ENCODE results near the gene ATXN1. TPM values are rescaled to one million over a fixed set of nuclear protein-coding genes. Genes with fewer than 3 reads are reported as not detected.

ATXN1 gene
- polyA plus RNA-seq, 2 of the 4 experiments (the other 2 are of a cell fraction), result 2.9 to 8.3 TPM

DNA sequence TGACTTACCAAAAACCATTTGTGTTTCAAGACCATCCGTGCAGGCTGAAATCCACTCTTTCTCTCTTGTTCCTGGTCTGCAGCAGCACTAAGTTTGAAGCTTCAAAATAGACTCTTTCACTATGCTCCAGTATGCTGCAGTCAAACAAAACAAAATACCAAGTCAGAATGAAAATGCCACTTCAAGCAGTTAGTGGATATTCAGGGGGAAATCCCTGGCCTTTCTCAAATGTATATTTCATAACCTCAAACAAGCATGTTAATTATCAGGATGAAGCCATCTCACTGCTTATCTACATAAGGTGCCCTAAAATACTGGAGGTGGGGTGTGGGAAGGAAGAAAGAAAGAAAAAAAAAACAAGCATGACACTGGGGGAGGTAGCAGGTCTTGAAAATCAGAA, 103.5 kb downstream of the ATXN1 start:
- no peak overlapping the region for H3K27ac ChIP-seq
- FAIRE-seq (no peak), ATAC-seq (no peak), DNase-seq (ENCODE audit: low read depth in 1 of 2, low spot score in 1 of 2) (no peak)
- ChIA-PET POLR2A (no interaction called here), CTCF (interaction anchor here (0.7 to 1.4 kb wide), 4 partner anchors 21 to 931 kb away, joined by 3 to 5 read pairs (median 3); no protein-coding TSS in a partner anchor)
- H3K4me2 ChIP-seq, result no peak overlapping the region
- no peak overlapping the region for H3K4me3 ChIP-seq
- H3K4me1 ChIP-seq, result no peaks in the 10 kb centered on the region
- WGBS (ENCODE audit: missing lambda C conversion rate), result 82% methylated on average over 1 of the region's 1 CpG
- TF ChIP-seq RCOR1 (IDR thresholded peaks at IDR 0.05; ENCODE audit: low read depth, low read length) (no peak), MAFK (IDR thresholded peaks at IDR 0.05; ENCODE audit: partially characterized antibody) (no peak), EHF (CRISPR knock-in tag; IDR thresholded peaks at IDR 0.05) (no peak), MAX (IDR thresholded peaks at IDR 0.05) (no peak), ESRRA (IDR thresholded peaks at IDR 0.05; ENCODE audit: borderline replicate concordance, low read length) (no peak), SREBF2 (IDR thresholded peaks at IDR 0.05) (no peak), HOXA7 (CRISPR knock-in tag; IDR thresholded peaks at IDR 0.05) (no peak), POLR2AphosphoS2 (conservative IDR thresholded peaks at IDR 0.05; ENCODE audit: low read length) (no peak), HOXB13 (CRISPR knock-in tag; IDR thresholded peaks at IDR 0.05; ENCODE audit: low read depth) (no peak), ZC3H11A (IDR thresholded peaks at IDR 0.05) (no peak), JUN (IDR thresholded peaks at IDR 0.05) (no peak)
- peaks cover 4% of the 10 kb centered on the region; the same call in 1 of the 3 replicates for H3K9me3 ChIP-seq

- H3K27ac ChIP-seq, result no peak overlapping the region
- DNase-seq (ENCODE audit: low read depth in 1 of 2, low spot score in 1 of 2) (no peak), FAIRE-seq (no peak), ATAC-seq (no peak)
- no peak overlapping the region for H3K4me2 ChIP-seq
- peaks cover 5% of the 10 kb centered on the region; the same call in 1 of the 3 replicates for H3K4me1 ChIP-seq
- H3K9me3 ChIP-seq, result peaks cover under 1% of the 10 kb centered on the region; the same call in 1 of the 3 replicates
- ChIA-PET CTCF (interaction anchor here (1.4 kb wide), 1 partner anchor 24 kb away, joined by 3 read pairs; no protein-coding TSS in a partner anchor), POLR2A (no interaction called here)
- TF ChIP-seq FOXS1 (CRISPR knock-in tag; IDR thresholded peaks at IDR 0.05) (no peak), RARB (CRISPR knock-in tag; IDR thresholded peaks at IDR 0.05) (no peak), MAZ (IDR thresholded peaks at IDR 0.05; ENCODE audit: borderline replicate concordance, low read depth, low read length) (no peak), BHLHE40 (IDR thresholded peaks at IDR 0.05; ENCODE audit: low read depth, low read length) (no peak), SMC3 (IDR thresholded peaks at IDR 0.05) (no peak), RNF2 (IDR thresholded peaks at IDR 0.05; ENCODE audit: borderline replicate concordance, low read depth) (no peak), FOSL2 (IDR thresholded peaks at IDR 0.05) (no peak), FOSL2 (CRISPR knock-in tag; IDR thresholded peaks at IDR 0.05) (no peak), HOXA7 (CRISPR knock-in tag; IDR thresholded peaks at IDR 0.05) (no peak), MAFK (IDR thresholded peaks at IDR 0.05; ENCODE audit: partially characterized antibody) (no peak), JUN (IDR thresholded peaks at IDR 0.05) (no peak), ZNF302 (CRISPR knock-in tag; IDR thresholded peaks at IDR 0.05) (no peak), HES2 (IDR thresholded peaks at IDR 0.05) (no peak)
- TF ChIP-seq, protein P1, sequence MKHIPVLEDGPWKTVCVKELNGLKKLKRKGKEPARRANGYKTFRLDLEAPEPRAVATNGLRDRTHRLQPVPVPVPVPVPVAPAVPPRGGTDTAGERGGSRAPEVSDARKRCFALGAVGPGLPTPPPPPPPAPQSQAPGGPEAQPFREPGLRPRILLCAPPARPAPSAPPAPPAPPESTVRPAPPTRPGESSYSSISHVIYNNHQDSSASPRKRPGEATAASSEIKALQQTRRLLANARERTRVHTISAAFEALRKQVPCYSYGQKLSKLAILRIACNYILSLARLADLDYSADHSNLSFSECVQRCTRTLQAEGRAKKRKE (CRISPR knock-in tag; IDR thresholded peaks at IDR 0.05; ENCODE audit: low read depth), result no peak
- TF ChIP-seq, protein P2, sequence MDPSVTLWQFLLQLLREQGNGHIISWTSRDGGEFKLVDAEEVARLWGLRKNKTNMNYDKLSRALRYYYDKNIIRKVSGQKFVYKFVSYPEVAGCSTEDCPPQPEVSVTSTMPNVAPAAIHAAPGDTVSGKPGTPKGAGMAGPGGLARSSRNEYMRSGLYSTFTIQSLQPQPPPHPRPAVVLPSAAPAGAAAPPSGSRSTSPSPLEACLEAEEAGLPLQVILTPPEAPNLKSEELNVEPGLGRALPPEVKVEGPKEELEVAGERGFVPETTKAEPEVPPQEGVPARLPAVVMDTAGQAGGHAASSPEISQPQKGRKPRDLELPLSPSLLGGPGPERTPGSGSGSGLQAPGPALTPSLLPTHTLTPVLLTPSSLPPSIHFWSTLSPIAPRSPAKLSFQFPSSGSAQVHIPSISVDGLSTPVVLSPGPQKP (IDR thresholded peaks at IDR 0.05; ENCODE audit: low read depth, low read length), result no peak
- WGBS (ENCODE audit: missing lambda C conversion rate), result 90% methylated on average over 4 of the region's 4 CpGs
- no peak overlapping the region for H3K4me3 ChIP-seq
These were observed 104.8 kb downstream of the ATXN1 start for GRCh38 chr6:16656451-16656850.

GRCh38 chr6:16654701-16655100, 106.6 kb downstream of the ATXN1 start:
- ChIA-PET POLR2A (no interaction called here), CTCF (no interaction called here)
- ATAC-seq (no peak), DNase-seq (ENCODE audit: low read depth in 1 of 2, low spot score in 1 of 2) (no peak), FAIRE-seq (no peak)
- H3K4me1 ChIP-seq, result peaks cover 5% of the 10 kb centered on the region; the same call in 1 of the 3 replicates
- no peak overlapping the region for H3K27ac ChIP-seq
- H3K9me3 ChIP-seq, result no peaks in the 10 kb centered on the region
- 90% methylated on average over 1 of the region's 1 CpG for WGBS (ENCODE audit: missing lambda C conversion rate)
- H3K4me3 ChIP-seq, result no peak overlapping the region
- H3K4me2 ChIP-seq, result no peak overlapping the region
- TF ChIP-seq SMC3 (IDR thresholded peaks at IDR 0.05) (no peak), GATA3 (IDR thresholded peaks at IDR 0.05; ENCODE audit: borderline replicate concordance) (no peak), POLR2A (IDR thresholded peaks at IDR 0.05; ENCODE audit: low read length) (no peak), JUNB (IDR thresholded peaks at IDR 0.05) (no peak), CHD4 (IDR thresholded peaks at IDR 0.05; ENCODE audit: borderline replicate concordance) (no peak), CBX2 (IDR thresholded peaks at IDR 0.05; ENCODE audit: borderline replicate concordance, low read depth) (no peak), POLR2AphosphoS2 (conservative IDR thresholded peaks at IDR 0.05; ENCODE audit: low read length) (no peak), JUN (IDR thresholded peaks at IDR 0.05) (no peak), SREBF2 (IDR thresholded peaks at IDR 0.05) (no peak), RARB (CRISPR knock-in tag; IDR thresholded peaks at IDR 0.05) (no peak)
